ENCODE results near the gene FBXO11.
"Not testable (repeated sequence)": the region's sequence is repeated elsewhere in the genome, so short reads cannot be mapped to it uniquely, and the experiment has no call there.

Gene FBXO11

GRCh38 chr2:47897883-47898731 is 8.2 kb downstream of the FBXO11 start:
- DNase-seq = no peak

- not testable (repeated sequence) for DNase-seq
These were observed 9.0 kb downstream of the FBXO11 start for GRCh38 chr2:47897191-47897882.

GRCh38 chr2:47896450-47896968 is 9.8 kb downstream of the FBXO11 start:
- DNase-seq = no peak

- no peak for DNase-seq
These were observed 12.5 kb downstream of the FBXO11 start for GRCh38 chr2:47893771-47894170.

GRCh38 chr2:47892338-47892730 is 14.0 kb downstream of the FBXO11 start:
- DNase-seq = no peak

GRCh38 chr2:47891369-47892337 is 14.6 kb downstream of the FBXO11 start:
- DNase-seq = no peak

GRCh38 chr2:47890711-47891368 is 15.5 kb downstream of the FBXO11 start:
- DNase-seq = no peak

- DNase-seq = no peak
These were observed 17.6 kb downstream of the FBXO11 start for GRCh38 chr2:47888581-47889280.

- no peak for DNase-seq
These were observed 29.4 kb downstream of the FBXO11 start for GRCh38 chr2:47876912-47877311.

- DNase-seq = no peak
These were observed 33.4 kb downstream of the FBXO11 start for GRCh38 chr2:47872941-47873340.

GRCh38 chr2:47870641-47871540 is 35.4 kb downstream of the FBXO11 start:
- DNase-seq = no peak

- DNase-seq = no peak
These were observed 36.3 kb downstream of the FBXO11 start for GRCh38 chr2:47869859-47870595.

- no peak for DNase-seq
These were observed 37.5 kb downstream of the FBXO11 start for GRCh38 chr2:47868611-47869352.

- DNase-seq = no peak
These were observed 39.1 kb downstream of the FBXO11 start for GRCh38 chr2:47867205-47867604.

- no peak for DNase-seq
These were observed 41.7 kb downstream of the FBXO11 start for GRCh38 chr2:47864566-47864965.

GRCh38 chr2:47862949-47863348 is 43.3 kb downstream of the FBXO11 start:
- DNase-seq = no peak

GRCh38 chr2:47853067-47853777 is 53.1 kb downstream of the FBXO11 start:
- DNase-seq = not testable (repeated sequence)

- DNase-seq = no peak
These were observed 56.1 kb downstream of the FBXO11 start for GRCh38 chr2:47850198-47850597.

Measured in stimulated activated CD4-positive, alpha-beta T cell treated with anti-CD3 and anti-CD28 coated beads, Interleukin-4, amount 100 ng/mL, for 24 hours (primary cell).